Measurements from ENCODE around the gene ILF2. TPM values are rescaled to one million over a fixed set of nuclear protein-coding genes. Genes with fewer than 3 reads are reported as not detected.

ILF2 gene
- polyA plus RNA-seq, 1 donor (not counting 4 experiments of a cell fraction or from before 2014, with no cell fraction given) = 232 TPM

GRCh38 chr1:153662269-153662668 is 8.5 kb downstream of the ILF2 start:
- no peak overlapping the region for H2AFZ ChIP-seq (ENCODE audit: control insufficient read depth, low read length)
- FAIRE-seq = no peak
- no peak for DNase-seq (ENCODE audit: low read depth, low spot score)
- no peak overlapping the region for H3K4me3 ChIP-seq (ENCODE audit: control insufficient read depth in 2 of 3, extremely low read depth in 1 of 3, insufficient read depth in 2 of 3, low read depth in 1 of 3, low read length in 3 of 3)
- no peak overlapping the region for H3K27ac ChIP-seq (ENCODE audit: control insufficient read depth, insufficient read depth, low read length)
- H3K9ac ChIP-seq (ENCODE audit: control insufficient read depth, extremely low read depth, insufficient read depth, low read length) = no peak overlapping the region
- no peaks in the 10 kb centered on the region for H3K27me3 ChIP-seq (ENCODE audit: control insufficient read depth, extremely low read depth, insufficient read depth, low read length)
- TF ChIP-seq EZH2 (IDR thresholded peaks at IDR 0.05; ENCODE audit: low read length) (no peak), CTCF (optimal IDR thresholded peaks at IDR 0.05 in 1 of 3, IDR thresholded peaks at IDR 0.05 in 1 of 3, conservative IDR thresholded peaks at IDR 0.05 in 1 of 3; ENCODE audit: extremely low read depth in 1 of 3, insufficient read depth in 2 of 3, low read length in 3 of 3) (no peak)
- H3K4me1 ChIP-seq (ENCODE audit: control insufficient read depth, extremely low read depth, insufficient read depth, low read length) = peaks cover 4% of the 10 kb centered on the region
- no peak overlapping the region for H3K4me2 ChIP-seq (ENCODE audit: control insufficient read depth, extremely low read depth, insufficient read depth, low read depth, low read length)
- H4K20me1 ChIP-seq (ENCODE audit: control insufficient read depth, extremely low read depth, insufficient read depth, low read length) = no peaks in the 10 kb centered on the region
- dilution Hi-C loops (cut with MboI; ENCODE audit: extremely low pct_ligation_motif_present, low sequenced_read_pairs) = no loop called here
- peaks cover 35 to 41% of the 10 kb centered on the region in 2 experiments for H3K36me3 ChIP-seq (ENCODE audit: control insufficient read depth in 2 of 2, extremely low read depth in 1 of 2, insufficient read depth in 2 of 2, low read length in 2 of 2)
- H3K79me2 ChIP-seq (ENCODE audit: control insufficient read depth, insufficient read depth, low read length) = peaks cover 15% of the 10 kb centered on the region
- no peaks in the 10 kb centered on the region for H3K9me1 ChIP-seq (ENCODE audit: control insufficient read depth, extremely low read depth, insufficient read depth, low read length)
- H3K9me3 ChIP-seq (ENCODE audit: control insufficient read depth, low read depth, low read length) = no peaks in the 10 kb centered on the region

GRCh38 chr1:153661111-153661708 is 9.6 kb downstream of the ILF2 start:
- FAIRE-seq = no peak

More at GRCh38 chr1:153661111-153661708, 9.6 kb downstream of the ILF2 start:
- H3K9me1 ChIP-seq (ENCODE audit: control insufficient read depth, extremely low read depth, insufficient read depth, low read length) = no peaks in the 10 kb centered on the region
- peaks cover 4% of the 10 kb centered on the region for H3K4me1 ChIP-seq (ENCODE audit: control insufficient read depth, extremely low read depth, insufficient read depth, low read length)
- H3K4me2 ChIP-seq (ENCODE audit: control insufficient read depth, extremely low read depth, insufficient read depth, low read depth, low read length) = no peak overlapping the region
- no peak overlapping the region for H3K9ac ChIP-seq (ENCODE audit: control insufficient read depth, extremely low read depth, insufficient read depth, low read length)
- H3K27me3 ChIP-seq (ENCODE audit: control insufficient read depth, extremely low read depth, insufficient read depth, low read length) = no peaks in the 10 kb centered on the region
- H3K36me3 ChIP-seq (ENCODE audit: control insufficient read depth in 2 of 2, extremely low read depth in 1 of 2, insufficient read depth in 2 of 2, low read length in 2 of 2) = peaks cover 29 to 33% of the 10 kb centered on the region in 2 experiments
- H3K9me3 ChIP-seq (ENCODE audit: control insufficient read depth, low read depth, low read length) = no peaks in the 10 kb centered on the region
- DNase-seq (ENCODE audit: low read depth, low spot score) = no peak
- H3K27ac ChIP-seq (ENCODE audit: control insufficient read depth, insufficient read depth, low read length) = no peak overlapping the region
- TF ChIP-seq EZH2 (IDR thresholded peaks at IDR 0.05; ENCODE audit: low read length) (no peak), CTCF (optimal IDR thresholded peaks at IDR 0.05 in 1 of 3, IDR thresholded peaks at IDR 0.05 in 1 of 3, conservative IDR thresholded peaks at IDR 0.05 in 1 of 3; ENCODE audit: extremely low read depth in 1 of 3, insufficient read depth in 2 of 3, low read length in 3 of 3) (no peak)
- peaks cover 13% of the 10 kb centered on the region for H3K79me2 ChIP-seq (ENCODE audit: control insufficient read depth, insufficient read depth, low read length)
- H2AFZ ChIP-seq (ENCODE audit: control insufficient read depth, low read length) = no peak overlapping the region
- H3K4me3 ChIP-seq (ENCODE audit: control insufficient read depth in 2 of 3, extremely low read depth in 1 of 3, insufficient read depth in 2 of 3, low read depth in 1 of 3, low read length in 3 of 3) = no peak overlapping the region
- H4K20me1 ChIP-seq (ENCODE audit: control insufficient read depth, extremely low read depth, insufficient read depth, low read length) = no peaks in the 10 kb centered on the region
- dilution Hi-C loops (cut with MboI; ENCODE audit: extremely low pct_ligation_motif_present, low sequenced_read_pairs) = no loop called here

Data from keratinocyte (primary cell).